Sigmoid colon (tissue), 4 donors: Measurements from ENCODE around the gene HGS.

Experiments used
- CTCF ChIP-seq, 4 experiments: fragments of 450-650 bp in 3 of 4; fragments of 200-600 bp in 1 of 4; IDR thresholded peaks; one replicate each; pipeline ENCODE4 v1.5.1; 2016 to 2019; ENCODE audit warnings: antibody characterized with exemption in 4 of 4, mild to moderate bottlenecking in 3 of 4, moderate library complexity in 2 of 4
- EP300 ChIP-seq, 4 donors: sonication (generic); formaldehyde crosslinking; IDR thresholded peaks; one replicate each; pipeline ENCODE4 v1.6.1; 2017; ENCODE audit warnings: antibody characterized with exemption in 4 of 4
- POLR2A ChIP-seq, 2 donors: fragments of 450-650 bp; IDR thresholded peaks; one replicate each; pipeline ENCODE4 v1.6.1; 2016; ENCODE audit warnings: antibody characterized with exemption in 2 of 2, mild to moderate bottlenecking in 2 of 2, moderate library complexity in 2 of 2
- POLR2AphosphoS5 ChIP-seq, 4 donors: sonication (generic); formaldehyde crosslinking; IDR thresholded peaks; one replicate each; pipeline ENCODE4 v1.6.1; 2017; ENCODE audit warnings: antibody characterized with exemption in 4 of 4

- TF ChIP-seq POLR2AphosphoS5 (IDR thresholded peaks at IDR 0.05) (no peak), CTCF (IDR thresholded peaks at IDR 0.05) (no peak), EP300 (IDR thresholded peaks at IDR 0.05) (no peak), POLR2A (IDR thresholded peaks at IDR 0.05) (no peak)
These were observed 4.8 kb downstream of the HGS start for GRCh38 chr17:81688616-81689015.
